ENCODE data around the gene CBX1.
"Not testable (repeated sequence)": the region's sequence is repeated elsewhere in the genome, so short reads cannot be mapped to it uniquely, and the experiment has no call there.

The CBX1 gene

GRCh38 chr17:48072811-48073210 is 28.5 kb downstream of the CBX1 start:
- not testable (repeated sequence) for DNase-seq

GRCh38 chr17:48071654-48072053 is 29.6 kb downstream of the CBX1 start:
- no peak for DNase-seq

GRCh38 chr17:48070195-48070594 is 31.1 kb downstream of the CBX1 start:
- DNase-seq: no peak

DNA sequence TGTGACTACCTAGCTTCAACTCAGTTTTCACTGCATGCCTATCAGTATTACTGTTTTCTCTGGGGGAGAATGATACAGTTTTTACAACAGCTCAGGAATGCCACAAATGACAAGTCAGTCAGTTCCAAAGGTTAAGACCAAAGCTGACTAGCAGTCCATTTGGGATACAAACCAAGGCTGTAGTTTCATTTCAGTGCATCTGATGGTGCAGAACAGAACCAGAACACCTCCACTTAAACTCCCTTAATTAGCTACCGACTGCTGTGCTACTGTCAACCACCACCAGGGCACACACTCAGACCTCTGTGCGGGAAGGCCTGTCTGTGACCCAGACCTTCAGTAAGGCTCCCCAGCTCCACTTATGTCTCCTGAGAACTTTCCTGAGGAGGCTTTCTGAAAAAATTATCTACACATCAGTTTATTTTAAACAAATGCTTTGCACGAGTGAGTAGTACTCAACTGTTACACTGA is 32.8 kb downstream of the CBX1 start:
- no peak for DNase-seq

DNA sequence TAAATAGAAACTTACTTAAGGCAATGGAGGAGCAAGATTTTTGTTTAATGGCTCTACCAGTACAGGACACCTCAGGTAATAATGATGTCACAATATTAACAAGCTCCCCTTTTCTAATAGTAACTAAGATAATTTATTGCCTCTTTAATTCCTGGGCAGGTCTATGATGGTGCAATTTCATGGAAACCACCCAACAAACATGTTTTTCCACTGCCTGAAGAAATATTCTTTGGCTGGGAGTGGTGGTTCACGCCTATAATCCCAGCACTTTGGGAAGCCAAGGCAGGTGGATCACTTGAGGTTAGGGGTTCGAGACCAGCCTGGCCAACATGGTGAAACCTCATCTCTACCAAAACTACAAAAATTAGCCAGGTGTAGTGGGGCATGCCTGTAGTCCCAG is 33.5 kb downstream of the CBX1 start:
- not testable (repeated sequence) for DNase-seq

DNA sequence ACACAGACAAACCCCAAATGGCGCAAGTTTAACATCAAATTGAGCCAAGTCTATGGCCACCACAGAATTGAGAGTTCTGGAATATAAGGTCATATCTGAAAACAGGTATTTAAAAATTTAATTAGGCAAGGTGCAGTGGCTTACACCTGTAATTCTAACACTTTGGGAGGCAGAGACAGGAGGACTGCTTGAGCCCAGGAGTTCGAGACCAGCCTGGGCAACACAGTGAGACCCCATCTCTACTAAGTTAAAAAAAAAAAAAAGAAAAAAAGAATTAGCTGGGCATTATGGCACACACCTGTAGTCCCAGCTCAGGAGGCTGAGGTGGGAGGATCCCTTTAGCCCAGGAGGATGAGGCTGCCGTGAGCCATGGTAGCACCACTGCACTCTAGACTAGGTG is 34.0 kb downstream of the CBX1 start:
- DNase-seq: no peak

GRCh38 chr17:48066656-48067055 is 34.6 kb downstream of the CBX1 start:
- DNase-seq: no peak

- DNase-seq: no peak
These were observed 35.1 kb downstream of the CBX1 start for GRCh38 chr17:48066192-48066591.

GRCh38 chr17:48064638-48065037 is 36.6 kb downstream of the CBX1 start:
- no peak for DNase-seq

GRCh38 chr17:48062273-48062672 is 39.0 kb downstream of the CBX1 start:
- DNase-seq: no peak

- DNase-seq: no peak
These were observed 41.0 kb downstream of the CBX1 start for GRCh38 chr17:48060249-48060648.

DNA sequence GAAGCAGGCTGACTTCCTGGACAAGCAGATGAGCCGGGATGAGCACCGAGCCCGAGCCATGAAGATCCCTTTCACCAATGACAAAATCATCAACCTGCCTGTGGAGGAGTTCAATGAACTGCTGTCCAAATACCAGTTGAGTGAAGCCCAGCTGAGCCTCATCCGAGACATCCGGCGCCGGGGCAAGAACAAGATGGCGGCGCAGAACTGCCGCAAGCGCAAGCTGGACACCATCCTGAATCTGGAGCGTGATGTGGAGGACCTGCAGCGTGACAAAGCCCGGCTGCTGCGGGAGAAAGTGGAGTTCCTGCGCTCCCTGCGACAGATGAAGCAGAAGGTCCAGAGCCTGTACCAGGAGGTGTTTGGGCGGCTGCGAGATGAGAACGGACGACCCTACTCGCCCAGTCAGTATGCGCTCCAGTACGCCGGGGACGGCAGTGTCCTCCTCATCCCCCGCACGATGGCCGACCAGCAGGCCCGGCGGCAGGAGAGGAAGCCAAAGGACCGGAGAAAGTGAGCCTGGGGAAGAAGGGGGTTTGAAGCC is 42.1 kb downstream of the CBX1 start:
- no peak for DNase-seq

GRCh38 chr17:48058393-48059124 is 42.7 kb downstream of the CBX1 start:
- no peak for DNase-seq

DNA sequence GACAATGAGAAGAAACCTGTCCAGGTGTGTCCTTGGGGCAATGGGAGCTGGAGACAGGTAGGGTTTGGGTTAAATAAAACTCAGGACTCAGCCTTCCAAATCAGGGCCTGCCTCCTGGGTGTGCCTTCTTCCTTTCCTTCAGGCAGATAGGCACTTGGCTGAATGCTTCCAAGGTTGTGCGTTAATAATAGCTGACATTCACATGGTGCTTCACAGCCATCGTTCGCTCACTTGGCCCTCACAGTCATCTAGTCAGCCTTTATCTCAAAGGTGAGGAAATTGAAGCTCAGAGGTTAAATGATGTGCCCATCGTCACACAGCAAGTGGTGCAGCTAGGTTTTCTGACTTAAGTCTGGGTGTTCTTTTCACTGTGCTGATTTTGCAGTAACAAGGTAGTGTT is 43.7 kb downstream of the CBX1 start:
- no peak for DNase-seq

DNA sequence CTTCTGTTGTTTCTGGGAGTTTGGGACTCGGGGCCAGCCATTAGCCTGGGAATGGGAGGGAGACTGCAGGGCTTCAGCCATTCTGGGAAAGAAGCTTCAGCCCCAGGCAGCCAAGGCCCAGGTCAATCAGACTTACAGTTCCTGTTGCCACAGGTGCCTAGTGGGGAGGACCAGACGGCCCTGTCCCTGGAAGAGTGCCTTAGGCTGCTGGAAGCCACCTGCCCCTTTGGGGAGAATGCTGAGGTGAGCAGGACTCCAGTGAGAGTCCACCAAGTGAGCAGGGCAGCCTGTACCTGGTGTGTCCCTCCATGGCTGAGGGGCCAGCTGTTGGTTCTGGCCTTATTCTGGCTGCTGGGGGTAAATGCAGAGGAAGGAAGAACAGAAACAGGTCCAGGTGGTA is 44.4 kb downstream of the CBX1 start:
- DNase-seq: no peak

DNA sequence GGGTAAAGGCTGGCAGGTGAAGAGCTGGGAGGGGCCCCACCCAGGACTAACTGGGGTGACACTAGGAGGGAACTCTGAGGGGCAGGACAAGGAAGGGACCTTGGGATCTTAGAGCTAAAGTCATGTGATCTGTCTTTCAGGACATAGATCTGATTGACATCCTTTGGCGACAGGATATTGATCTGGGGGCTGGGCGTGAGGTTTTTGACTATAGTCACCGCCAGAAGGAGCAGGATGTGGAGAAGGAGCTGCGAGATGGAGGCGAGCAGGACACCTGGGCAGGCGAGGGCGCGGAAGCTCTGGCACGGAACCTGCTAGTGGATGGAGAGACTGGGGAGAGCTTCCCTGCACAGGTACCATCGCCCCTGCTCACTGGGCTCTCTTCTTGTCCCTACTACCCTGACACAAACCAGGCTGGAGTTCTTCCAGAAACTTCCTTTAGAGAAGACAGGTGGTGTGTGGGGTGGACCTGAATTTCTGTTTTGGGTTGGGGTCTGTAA is 45.0 kb downstream of the CBX1 start:
- no peak for DNase-seq

DNA sequence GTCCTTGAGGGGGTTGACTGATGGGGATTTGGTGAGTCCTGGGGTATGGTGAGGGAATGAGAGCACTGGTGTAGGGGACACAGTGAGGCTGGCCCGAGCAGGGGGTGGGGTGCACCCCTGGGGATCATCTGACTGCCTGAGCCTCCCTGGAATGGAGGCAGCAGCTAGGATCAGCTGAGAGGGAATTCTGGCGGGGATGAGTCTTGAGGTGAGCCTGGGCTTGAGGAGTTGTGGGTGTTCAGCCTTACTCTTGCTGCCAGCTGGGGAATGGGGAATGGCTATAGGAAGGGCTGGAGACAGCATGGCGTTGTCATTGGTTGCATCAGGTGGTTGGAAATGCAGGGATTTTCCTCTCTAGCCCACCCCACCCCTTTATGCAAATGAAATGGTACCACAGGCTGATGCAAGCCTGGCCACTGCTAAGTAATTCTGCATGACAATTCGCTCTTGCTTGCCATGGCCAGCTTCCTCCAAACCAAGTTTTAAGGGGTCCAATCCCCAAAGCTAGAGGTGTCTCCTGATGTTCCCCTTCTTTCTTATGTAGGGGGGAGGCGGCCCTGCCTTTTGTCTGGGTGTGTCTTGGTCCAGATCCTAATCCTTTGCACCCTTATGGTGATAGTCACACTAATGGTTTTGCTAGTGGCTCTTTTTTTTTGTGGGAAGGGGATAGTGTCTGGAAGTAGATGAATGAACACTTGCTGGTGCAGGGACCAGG is 45.6 kb downstream of the CBX1 start:
- no peak for DNase-seq

DNA sequence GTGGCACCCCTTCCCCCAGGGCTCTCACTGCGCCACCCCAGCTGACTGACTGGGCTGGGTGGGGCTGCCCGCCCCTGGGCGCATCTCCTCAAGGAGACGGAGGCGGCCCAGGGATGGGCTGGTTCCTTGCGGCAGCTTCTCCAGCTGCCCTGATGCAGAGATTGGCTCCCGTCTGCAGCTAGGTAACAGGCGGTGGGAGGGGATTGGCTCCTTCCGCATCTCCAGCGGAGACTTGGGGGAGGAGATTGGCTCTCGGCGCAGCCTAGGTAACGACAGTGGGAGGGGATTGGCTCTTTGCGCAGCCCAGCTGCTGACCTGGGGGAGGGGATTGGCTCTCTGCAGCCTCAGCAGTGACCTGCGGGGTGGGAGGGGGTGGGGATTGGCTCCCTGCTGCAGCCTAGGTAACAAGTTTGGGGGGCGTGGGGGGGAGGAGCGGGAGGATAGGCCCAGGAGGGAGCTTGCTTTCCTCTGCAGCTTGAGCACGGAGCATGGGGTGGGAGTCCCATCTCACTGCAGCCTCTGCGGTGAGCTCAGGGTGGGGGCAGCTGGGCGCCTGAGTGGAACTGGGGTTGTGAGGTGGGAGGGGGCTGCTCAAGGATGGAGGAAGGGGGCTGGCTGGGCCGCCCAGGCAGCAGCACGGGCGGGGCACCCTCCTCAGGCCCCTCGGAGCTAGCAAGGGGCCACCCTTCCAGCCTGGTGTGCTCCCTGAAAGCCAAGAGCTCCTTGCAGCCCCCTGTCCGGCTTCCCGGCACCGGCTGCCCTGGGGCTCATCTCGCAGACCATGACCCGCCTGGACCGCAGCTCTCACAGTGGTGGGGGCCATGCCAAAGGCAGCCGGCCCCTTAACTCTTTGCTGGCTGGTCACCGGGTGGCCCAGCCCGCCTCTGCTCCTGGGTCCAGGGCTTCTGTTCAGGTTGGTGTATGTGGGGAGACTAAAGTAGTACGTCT is 46.8 kb downstream of the CBX1 start:
- peak in 10 of 14 donors; percentile 27 to 86 (median 58) for DNase-seq

GRCh38 chr17:48053758-48054237 is 47.5 kb downstream of the CBX1 start:
- DNase-seq: peak in 1 of 14 donors; percentile 58

GRCh38 chr17:48052956-48053757 is 48.1 kb downstream of the CBX1 start:
- DNase-seq: peak in 12 of 14 donors; percentile 10 to 80 (median 58)

All from C1 segment of cervical spinal cord (tissue), 14 donors.